22Rv1 (cell line): ENCODE measurements around the gene BMP4.

Experiments used
- CTCF ChIP-seq: fragments of 450-650 bp; IDR thresholded peaks from 2 replicates; pipeline ENCODE4 v1.5.1; 2017; ENCODE audit warnings: mild to moderate bottlenecking
- ZFX ChIP-seq: fragments of 450-650 bp; IDR thresholded peaks from 2 replicates; pipeline ENCODE4 v1.6.1; 2017; ENCODE audit warnings: antibody characterized with exemption, borderline replicate concordance

GRCh38 chr14:53979747-53980642 is 23.4 kb upstream of the BMP4 start:
- TF ChIP-seq CTCF (no peak), ZFX (no peak)
